Peyer's patch (tissue), 4 donors: Measurements from ENCODE around the gene SERPINA3.

Source experiments
- POLR2A ChIP-seq, 2 donors: fragments of 450-650 bp; IDR thresholded peaks; one replicate each; pipeline ENCODE4 v1.5.1; 2017; ENCODE audit warnings: antibody characterized with exemption in 2 of 2, mild to moderate bottlenecking in 2 of 2, moderate library complexity in 2 of 2
- TF ChIP-seq, protein P1 (sequence below), 6 experiments: fragments of 450-650 bp in 4 of 6; fragments of 200-600 bp in 2 of 6; sonication (generic) in 1 of 6; IDR thresholded peaks; one replicate each; pipeline ENCODE4 v1.5.1; 2017 to 2019; ENCODE audit warnings: antibody characterized with exemption in 6 of 6, mild to moderate bottlenecking in 3 of 6, moderate library complexity in 1 of 6

DNA sequence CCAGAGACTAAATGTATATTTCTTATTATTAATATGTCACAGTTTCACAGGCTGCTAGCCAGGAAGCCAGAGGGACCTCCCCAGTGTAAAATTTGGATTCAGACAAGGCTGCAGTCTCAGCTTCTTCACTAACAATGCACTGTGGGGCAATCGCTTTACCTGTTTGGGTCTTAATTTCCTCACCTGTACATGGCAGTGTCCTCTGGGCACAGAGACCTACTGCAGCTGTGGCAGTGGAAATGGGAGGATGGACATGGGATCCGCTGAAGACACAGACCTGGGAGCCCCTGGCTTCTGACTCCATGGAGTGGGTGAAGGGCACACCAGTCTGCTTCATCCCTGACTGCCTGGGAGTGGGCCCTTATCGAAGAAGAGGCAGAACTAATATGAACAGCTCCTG, 37.9 kb upstream of the SERPINA3 start:
- TF ChIP-seq, protein P1, sequence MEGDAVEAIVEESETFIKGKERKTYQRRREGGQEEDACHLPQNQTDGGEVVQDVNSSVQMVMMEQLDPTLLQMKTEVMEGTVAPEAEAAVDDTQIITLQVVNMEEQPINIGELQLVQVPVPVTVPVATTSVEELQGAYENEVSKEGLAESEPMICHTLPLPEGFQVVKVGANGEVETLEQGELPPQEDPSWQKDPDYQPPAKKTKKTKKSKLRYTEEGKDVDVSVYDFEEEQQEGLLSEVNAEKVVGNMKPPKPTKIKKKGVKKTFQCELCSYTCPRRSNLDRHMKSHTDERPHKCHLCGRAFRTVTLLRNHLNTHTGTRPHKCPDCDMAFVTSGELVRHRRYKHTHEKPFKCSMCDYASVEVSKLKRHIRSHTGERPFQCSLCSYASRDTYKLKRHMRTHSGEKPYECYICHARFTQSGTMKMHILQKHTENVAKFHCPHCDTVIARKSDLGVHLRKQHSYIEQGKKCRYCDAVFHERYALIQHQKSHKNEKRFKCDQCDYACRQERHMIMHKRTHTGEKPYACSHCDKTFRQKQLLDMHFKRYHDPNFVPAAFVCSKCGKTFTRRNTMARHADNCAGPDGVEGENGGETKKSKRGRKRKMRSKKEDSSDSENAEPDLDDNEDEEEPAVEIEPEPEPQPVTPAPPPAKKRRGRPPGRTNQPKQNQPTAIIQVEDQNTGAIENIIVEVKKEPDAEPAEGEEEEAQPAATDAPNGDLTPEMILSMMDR (IDR thresholded peaks at IDR 0.05): no peak
- TF ChIP-seq POLR2A (IDR thresholded peaks at IDR 0.05): no peak
